GM19438 (cell line): Measurements from ENCODE around the gene FAT2.

Source experiments
- ATAC-seq: cut with Tn5 transposase; IDR thresholded peaks from one replicate; pipeline ENCODE4 v1.9.1; 2021; ENCODE audit warnings: low read depth; ENCODE audit not compliant: unreplicated experiment

Gene FAT2

DNA sequence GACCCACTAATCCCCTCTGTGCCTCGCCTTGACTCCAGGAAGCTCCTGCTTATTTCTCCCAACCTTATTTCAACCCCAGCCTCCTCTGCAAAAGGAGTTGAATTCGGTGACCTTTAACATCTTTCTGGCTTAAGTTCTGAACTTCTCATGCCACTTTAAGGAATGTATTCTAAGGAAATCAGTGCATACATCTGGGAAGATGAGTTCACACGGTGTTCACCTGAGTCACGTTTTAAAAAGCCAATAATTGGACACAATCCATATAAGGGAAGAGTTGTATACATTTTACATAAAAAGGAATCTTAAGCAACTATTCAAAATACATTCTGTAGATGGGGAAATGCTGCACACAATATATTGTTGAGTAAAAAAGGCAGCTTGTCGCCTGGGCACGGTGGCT is 33.2 kb downstream of the FAT2 start:
- no peak for ATAC-seq

DNA sequence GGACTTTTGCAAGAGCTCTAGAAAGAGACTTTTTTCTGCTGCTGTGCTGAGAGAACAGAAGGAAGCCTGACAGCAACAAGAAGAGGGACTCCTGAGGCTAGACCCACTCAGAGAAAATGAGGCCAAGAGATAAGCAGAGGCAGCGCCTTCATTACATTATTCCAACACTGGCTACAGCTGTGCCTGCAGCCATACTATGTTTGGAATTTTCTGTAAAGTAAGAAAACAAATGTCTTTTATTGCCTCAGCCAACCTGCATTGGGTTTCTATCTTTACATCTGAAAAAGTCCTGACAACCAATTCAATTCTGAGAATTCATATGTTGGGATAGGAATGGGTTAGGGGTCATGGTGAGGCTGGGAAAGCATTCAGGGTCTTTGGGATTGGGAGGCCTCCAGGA is 33.7 kb downstream of the FAT2 start:
- no peak for ATAC-seq

DNA sequence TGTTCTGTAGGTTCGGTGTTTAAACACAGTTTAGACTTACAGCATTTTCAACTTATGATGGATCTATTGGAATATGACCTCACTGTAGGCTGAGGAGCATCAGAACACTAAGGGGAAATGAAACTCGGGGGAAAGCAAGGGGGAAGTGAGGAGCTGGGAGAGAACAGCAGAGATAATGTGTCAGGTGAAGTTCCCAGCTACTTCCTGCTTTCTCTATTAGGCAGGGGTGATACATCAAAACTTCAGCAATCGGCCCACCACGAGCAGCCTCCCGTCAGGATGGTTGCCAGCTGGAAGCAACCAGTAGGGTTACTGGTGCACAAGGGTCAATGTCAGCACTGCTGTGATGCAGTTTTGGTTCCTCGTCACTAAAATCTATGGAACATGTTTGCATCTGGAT is 34.3 kb downstream of the FAT2 start:
- ATAC-seq: no peak

DNA sequence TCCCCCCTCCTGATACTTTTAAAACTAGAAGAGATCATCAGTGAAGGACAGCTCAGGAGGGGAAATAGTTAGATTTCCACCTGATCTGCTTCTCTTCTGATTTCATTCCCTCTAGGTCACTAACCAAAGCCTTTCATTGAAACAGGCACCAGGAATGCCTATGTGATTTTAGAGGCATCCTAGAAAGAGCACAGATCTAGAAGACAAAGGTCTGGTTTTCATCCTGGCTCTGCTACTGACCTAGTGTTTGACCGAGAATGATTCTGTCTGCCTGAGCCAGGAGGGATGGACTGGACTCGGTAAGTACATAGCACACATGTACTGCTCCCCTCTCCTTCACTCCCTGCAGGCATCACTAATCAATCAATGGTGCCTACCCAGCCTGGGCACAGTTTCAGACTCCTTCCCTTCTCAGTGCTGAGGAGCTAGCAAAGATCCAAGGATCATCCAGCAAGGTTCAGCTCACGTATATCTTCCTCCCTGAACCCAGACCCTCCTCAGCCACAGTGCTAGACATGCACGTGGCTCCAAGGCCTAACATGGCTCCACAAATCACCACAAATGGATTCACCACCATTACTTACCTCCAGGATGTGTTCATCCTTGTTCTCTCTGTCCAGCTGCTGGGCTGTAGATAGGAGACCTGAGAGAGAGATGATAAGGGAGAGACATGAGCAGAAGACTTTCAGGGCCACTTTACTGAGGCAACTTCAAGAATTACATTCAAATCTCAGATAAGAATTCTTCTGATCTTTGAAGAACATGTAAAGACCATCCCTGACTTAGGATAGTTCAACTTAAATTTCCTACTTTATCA is 35.2 kb downstream of the FAT2 start:
- ATAC-seq: no peak

DNA sequence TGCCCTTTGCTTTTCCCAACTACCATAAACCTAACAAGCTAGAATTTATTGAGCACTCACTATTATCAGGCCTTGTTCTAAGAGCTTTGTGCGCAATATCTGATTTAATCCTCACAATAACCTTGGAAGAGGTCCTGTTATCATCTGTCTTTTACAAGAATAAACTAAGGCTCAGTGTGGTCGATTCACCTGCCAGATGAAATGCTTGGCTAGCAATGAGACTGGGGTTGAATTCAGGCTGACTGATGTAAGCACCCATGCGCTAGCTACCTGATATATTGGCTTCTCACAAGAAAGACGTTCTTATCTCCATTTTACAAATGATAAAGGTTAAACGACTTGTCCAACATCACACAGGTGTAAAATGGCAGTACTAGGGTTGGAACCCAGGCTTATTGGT is 37.4 kb downstream of the FAT2 start:
- ATAC-seq: no peak

DNA sequence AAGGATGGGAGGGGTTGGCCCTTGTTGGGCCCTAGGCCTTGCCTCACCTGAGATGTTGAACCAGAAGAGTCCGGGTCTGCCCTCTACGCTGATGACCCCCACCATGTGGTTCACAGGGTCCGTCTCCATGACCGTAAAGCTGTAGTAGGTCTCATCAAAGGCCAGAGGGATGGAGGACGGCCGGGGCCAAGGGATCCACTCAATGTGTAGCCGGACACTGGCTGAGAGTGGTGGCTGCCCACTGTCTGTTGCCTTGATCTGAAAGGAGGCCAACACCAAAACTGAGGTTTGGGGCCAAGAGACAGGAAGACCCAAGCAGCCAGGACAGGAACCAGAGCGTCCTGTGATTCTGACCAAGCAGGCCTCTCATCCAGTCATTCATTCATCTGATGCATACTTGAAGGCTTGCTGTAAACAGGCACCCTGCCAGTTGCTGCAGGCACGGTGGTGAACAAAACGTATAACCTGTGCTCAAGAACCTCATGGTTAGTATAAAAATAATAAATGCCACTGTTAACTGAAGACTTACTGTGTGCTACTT is 37.9 kb downstream of the FAT2 start:
- no peak for ATAC-seq

DNA sequence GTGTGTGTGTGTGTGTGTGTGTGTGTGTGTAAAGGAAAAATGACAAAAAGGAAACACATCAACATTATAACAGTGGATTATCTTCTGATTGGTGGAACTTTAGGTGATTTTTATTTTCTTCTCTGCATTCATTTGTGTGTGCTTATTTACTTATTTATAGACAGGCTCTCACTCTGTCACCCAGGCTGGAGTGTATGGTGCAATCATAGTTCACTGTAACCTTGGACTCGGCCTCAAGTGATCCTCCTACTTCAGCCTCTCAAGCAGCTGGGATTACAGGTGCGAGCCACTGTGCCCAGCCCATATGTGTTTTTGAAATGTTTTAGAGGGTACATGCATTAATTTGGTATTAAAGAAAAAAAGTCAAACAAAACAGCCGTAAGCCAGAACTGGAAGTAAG is 39.1 kb downstream of the FAT2 start:
- ATAC-seq: no peak

DNA sequence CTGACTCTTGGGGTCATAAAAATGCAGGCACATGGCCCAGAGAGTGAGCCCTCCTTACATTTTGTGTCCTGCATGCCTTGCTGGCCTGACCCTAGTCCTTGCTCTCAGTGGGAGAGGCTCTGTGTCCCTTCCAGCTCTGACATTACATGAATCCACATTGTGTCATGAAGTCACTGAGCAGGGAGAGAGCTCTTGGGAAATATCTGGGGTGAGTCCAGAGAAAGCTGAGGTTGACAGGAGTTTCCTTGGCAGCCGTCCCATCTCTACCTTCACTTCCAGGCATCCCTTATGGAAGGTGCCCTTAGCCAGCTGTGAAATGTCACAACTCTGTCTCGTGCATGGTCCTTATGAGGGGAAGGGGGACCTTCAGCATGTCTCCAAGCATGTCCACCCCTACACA is 41.0 kb downstream of the FAT2 start:
- no peak for ATAC-seq

DNA sequence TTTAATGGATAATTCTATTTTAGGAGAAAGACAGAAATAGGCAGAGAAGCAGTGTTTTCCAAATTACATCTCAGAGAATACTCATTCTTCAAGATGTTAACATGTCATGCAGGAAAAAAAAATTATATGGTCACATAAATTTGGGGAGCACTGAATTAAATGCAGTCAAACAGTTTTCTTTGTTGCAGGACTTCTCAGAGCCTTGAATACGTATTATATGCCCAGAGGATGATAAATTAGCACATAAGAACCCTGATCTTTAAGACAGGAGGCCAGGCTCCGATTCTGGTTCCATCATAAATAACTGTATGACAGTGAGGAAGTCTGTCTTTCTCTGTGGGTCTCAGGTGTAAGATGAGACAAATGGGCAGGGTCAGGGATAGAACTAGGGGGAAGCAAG is 41.4 kb downstream of the FAT2 start:
- ATAC-seq: no peak

DNA sequence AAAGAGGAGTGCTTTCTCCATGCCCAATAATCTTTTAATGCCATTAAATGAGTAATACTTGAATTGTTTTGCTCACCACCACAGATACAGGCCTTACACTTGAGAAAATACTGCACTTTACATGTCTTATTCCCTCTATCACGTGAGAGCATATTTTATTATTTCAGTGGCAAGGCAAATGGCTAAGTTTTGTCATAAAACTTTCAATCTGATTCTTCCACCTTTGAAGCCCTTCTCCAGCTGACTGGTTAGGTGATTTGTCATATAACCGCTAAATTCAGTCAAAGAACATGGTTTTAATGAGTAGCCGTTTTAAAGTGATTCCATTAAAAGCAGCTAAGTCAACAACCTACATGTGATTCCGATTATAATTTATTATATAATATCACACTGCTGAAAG is 43.8 kb downstream of the FAT2 start:
- ATAC-seq: no peak

DNA sequence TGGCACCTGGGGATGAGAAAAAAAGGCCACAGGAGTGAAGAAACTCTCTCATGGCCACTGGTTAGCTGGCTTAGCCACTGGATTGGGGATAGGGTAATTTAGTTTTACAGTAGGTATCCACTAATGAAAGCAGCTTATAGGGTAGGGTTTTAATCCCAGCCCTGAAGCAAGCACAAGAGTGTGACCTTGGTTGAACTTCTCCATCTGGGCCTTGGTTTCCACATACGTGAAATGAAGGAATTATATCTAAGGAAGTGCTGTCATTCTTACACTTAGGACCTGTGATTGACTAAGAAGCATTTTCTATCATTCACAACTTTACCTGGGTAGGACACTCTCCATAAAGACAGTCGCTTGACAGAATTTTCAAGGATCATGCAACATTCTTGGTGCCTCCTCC is 49.6 kb downstream of the FAT2 start:
- ATAC-seq: no peak
